CD14-positive monocyte (primary cell): ENCODE results near the gene SCMH1. TPM values are rescaled to one million over a fixed set of nuclear protein-coding genes. Genes with fewer than 3 reads are reported as not detected.

ENCODE experiments used
- DNase-seq, 3 donors: peaks; one replicate each; pipeline ENCODE4 v3.0.0-alpha.2; 2011 to 2022
- H2AFZ ChIP-seq: 2 replicates; pipeline ENCODE4 v1.6.0; 2012; ENCODE audit warnings: mild to moderate bottlenecking, low read depth, low read length, inconsistent platforms; ENCODE audit not compliant: insufficient read depth, poor library complexity, severe bottlenecking
- H3K27ac ChIP-seq, 2 donors: 1 replicate in 1 of 2; 2 replicates in 1 of 2; pipeline ENCODE4 v1.5.1; 2012 to 2013; ENCODE audit warnings: low read length in 2 of 2, control low read depth in 1 of 2, inconsistent platforms in 1 of 2, low read depth in 1 of 2, mild to moderate bottlenecking in 1 of 2
- H3K27me3 ChIP-seq, 2 donors: one replicate each; pipeline versions ENCODE4 v1.6.0 to v1.6.1; 2011 to 2013; ENCODE audit warnings: low read length in 2 of 2; ENCODE audit not compliant: control insufficient read depth in 2 of 2, insufficient read depth in 2 of 2
- H3K36me3 ChIP-seq, 2 donors: replicated peaks in 1 of 2; 1 replicate in 1 of 2; 2 replicates in 1 of 2; pipeline versions ENCODE4 v1.5.1 to v1.6.1; 2012 to 2013; ENCODE audit warnings: low read length in 2 of 2, control low read depth in 1 of 2, inconsistent platforms in 1 of 2, mild to moderate bottlenecking in 1 of 2; ENCODE audit not compliant: insufficient read depth in 2 of 2, control insufficient read depth in 1 of 2
- H3K4me1 ChIP-seq, 2 donors: 1 replicate in 1 of 2; 2 replicates in 1 of 2; pipeline versions ENCODE4 v1.5.1 to v1.6.1; 2012 to 2013; ENCODE audit warnings: low read length in 2 of 2, control low read depth in 1 of 2, inconsistent platforms in 1 of 2, mild to moderate bottlenecking in 1 of 2, moderate library complexity in 1 of 2; ENCODE audit not compliant: insufficient read depth in 2 of 2, control insufficient read depth in 1 of 2
- H3K4me2 ChIP-seq: replicated peaks from 2 replicates; pipeline ENCODE3; 2012; ENCODE audit warnings: low read length, moderate library complexity, mild to moderate bottlenecking; ENCODE audit not compliant: poor library complexity, severe bottlenecking; ENCODE audit errors: extremely low read depth
- H3K4me3 ChIP-seq, 3 experiments: fragments of 200-600 bp in 1 of 3; sonication (generic) in 1 of 3; replicated peaks in 1 of 3; 1 replicate in 2 of 3; 2 replicates in 1 of 3; pipeline ENCODE4 v1.5.1; 2011 to 2013; ENCODE audit warnings: low read length in 3 of 3, mild to moderate bottlenecking in 3 of 3, control low read depth in 2 of 3, low read depth in 2 of 3, inconsistent platforms in 1 of 3, moderate library complexity in 1 of 3
- H3K79me2 ChIP-seq: 2 replicates; pipeline ENCODE4 v1.6.0; 2012; ENCODE audit warnings: mild to moderate bottlenecking, control low read depth, inconsistent platforms, low read length, moderate library complexity; ENCODE audit not compliant: insufficient read depth
- H3K9ac ChIP-seq: 2 replicates; pipeline ENCODE4 v1.6.0; 2017; ENCODE audit warnings: low read length, mild to moderate bottlenecking; ENCODE audit not compliant: insufficient read depth, poor library complexity, severe bottlenecking
- H3K9me3 ChIP-seq, 2 donors: replicated peaks in 1 of 2; 1 replicate in 1 of 2; 2 replicates in 1 of 2; pipeline versions ENCODE4 v1.5.1 to v1.6.1; 2012 to 2013; ENCODE audit warnings: low read length in 2 of 2, control low read depth in 1 of 2; ENCODE audit not compliant: control insufficient read depth in 1 of 2, insufficient read depth in 1 of 2
- H4K20me1 ChIP-seq: 2 replicates; pipeline ENCODE4 v1.6.0; 2012; ENCODE audit warnings: mild to moderate bottlenecking, low read length, control low read depth, moderate library complexity; ENCODE audit not compliant: insufficient read depth
- H3K27ac Mint-ChIP-seq, 7 donors: one replicate each; pipeline ENCODE4 v1.8.0; 2020; ENCODE audit warnings: mild to moderate bottlenecking in 7 of 7, mixed read lengths in 7 of 7, moderate library complexity in 6 of 7, inconsistent platforms in 2 of 7
- H3K27me3 Mint-ChIP-seq, 3 donors: one replicate each; pipeline ENCODE4 v1.8.0; 2021 to 2022; ENCODE audit warnings: low read depth in 3 of 3, mild to moderate bottlenecking in 3 of 3, mixed read lengths in 3 of 3, moderate library complexity in 3 of 3, inconsistent platforms in 1 of 3
- H3K36me3 Mint-ChIP-seq, 2 donors: one replicate each; pipeline ENCODE4 v1.8.0; 2020; ENCODE audit warnings: mixed read lengths in 2 of 2, inconsistent platforms in 1 of 2, mild to moderate bottlenecking in 1 of 2
- H3K4me1 Mint-ChIP-seq: one replicate; pipeline ENCODE4 v1.8.0; 2020; ENCODE audit warnings: mild to moderate bottlenecking, mixed read lengths
- H3K4me3 Mint-ChIP-seq, 2 donors: one replicate each; pipeline ENCODE4 v1.8.0; 2020; ENCODE audit warnings: mild to moderate bottlenecking in 2 of 2, mixed read lengths in 2 of 2, moderate library complexity in 1 of 2
- H3K9me3 Mint-ChIP-seq, 7 donors: one replicate each; pipeline ENCODE4 v1.8.0; 2020 to 2022; ENCODE audit warnings: mixed read lengths in 7 of 7, mild to moderate bottlenecking in 6 of 7, moderate library complexity in 6 of 7, inconsistent platforms in 2 of 7
- WGBS: methylation state at CpG from one replicate; pipeline ENCODE4 v1.1.5; 2013; ENCODE audit warnings: missing lambda C conversion rate; ENCODE audit not compliant: insufficient coverage; 5-methylcytosine and 5-hydroxymethylcytosine counted together
- intact Hi-C, 2 donors: fragments of 100-400 bp; cut with micrococcal nuclease; formaldehyde crosslinking; loops; one replicate each; pipeline versions ENCODE4 v1.15.0 to v1.15.1; 2023
- polyA plus RNA-seq, 3 donors: library from polyadenylated mRNA; depleted of rRNA in 1 of 3; unstranded in 2 of 3; stranded (reverse) in 1 of 3; fragments of 300-500 nt in 2 of 3; fragments of >200 nt in 1 of 3; fragmentation: Illumina TruSeq in 2 of 3; gene quantifications; 1 replicate in 2 of 3; 2 replicates in 1 of 3; pipeline ENCODE4 v1.2.3, GENCODE V29; 2012 to 2021
- TF ChIP-seq, protein P1 (sequence below): fragments of 200-600 bp; IDR thresholded peaks from one replicate; pipeline ENCODE4 v1.8.0; 2022; ENCODE audit warnings: antibody characterized with exemption, mild to moderate bottlenecking

SCMH1 gene
- polyA plus RNA-seq, 3 donors, result 0.66 to 12.7 (median 0.74) TPM

DNA sequence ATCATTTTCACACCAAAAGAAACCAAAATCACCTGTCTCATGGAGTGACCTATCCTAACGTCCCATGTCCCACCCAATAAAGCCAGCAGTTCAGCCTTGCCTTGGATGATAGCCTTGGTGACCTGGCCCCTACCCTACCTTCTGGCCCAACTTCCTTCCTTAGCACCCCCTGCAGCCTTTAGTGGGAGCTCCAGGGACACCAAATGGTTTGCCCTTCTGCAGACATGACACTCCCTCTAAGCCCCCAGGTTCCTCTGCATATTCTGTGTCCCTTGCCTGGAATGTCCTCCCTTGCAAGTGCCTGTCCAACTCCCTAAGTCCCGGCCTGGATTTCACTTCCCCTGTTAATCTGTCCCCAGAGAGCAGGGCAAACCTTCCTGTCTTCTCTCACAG is 222.8 kb downstream of the SCMH1 start:
- H3K4me2 ChIP-seq, result no peak overlapping the region
- H3K4me1 ChIP-seq, result no peaks in the 10 kb centered on the region
- TF ChIP-seq, protein P1, sequence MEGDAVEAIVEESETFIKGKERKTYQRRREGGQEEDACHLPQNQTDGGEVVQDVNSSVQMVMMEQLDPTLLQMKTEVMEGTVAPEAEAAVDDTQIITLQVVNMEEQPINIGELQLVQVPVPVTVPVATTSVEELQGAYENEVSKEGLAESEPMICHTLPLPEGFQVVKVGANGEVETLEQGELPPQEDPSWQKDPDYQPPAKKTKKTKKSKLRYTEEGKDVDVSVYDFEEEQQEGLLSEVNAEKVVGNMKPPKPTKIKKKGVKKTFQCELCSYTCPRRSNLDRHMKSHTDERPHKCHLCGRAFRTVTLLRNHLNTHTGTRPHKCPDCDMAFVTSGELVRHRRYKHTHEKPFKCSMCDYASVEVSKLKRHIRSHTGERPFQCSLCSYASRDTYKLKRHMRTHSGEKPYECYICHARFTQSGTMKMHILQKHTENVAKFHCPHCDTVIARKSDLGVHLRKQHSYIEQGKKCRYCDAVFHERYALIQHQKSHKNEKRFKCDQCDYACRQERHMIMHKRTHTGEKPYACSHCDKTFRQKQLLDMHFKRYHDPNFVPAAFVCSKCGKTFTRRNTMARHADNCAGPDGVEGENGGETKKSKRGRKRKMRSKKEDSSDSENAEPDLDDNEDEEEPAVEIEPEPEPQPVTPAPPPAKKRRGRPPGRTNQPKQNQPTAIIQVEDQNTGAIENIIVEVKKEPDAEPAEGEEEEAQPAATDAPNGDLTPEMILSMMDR, result no peak
- H3K4me3 ChIP-seq, result no peak overlapping the region
- H3K36me3 Mint-ChIP-seq, result peaks cover 30 to 50% of the 10 kb centered on the region in 2 donors
- H2AFZ ChIP-seq, result no peak overlapping the region
- H3K36me3 ChIP-seq, result peaks cover 9 to 34% of the 10 kb centered on the region in 2 donors
- no peaks in the 10 kb centered on the region for H3K9me3 Mint-ChIP-seq
- no peak overlapping the region for H3K4me3 Mint-ChIP-seq
- H3K9me3 ChIP-seq, result no peaks in the 10 kb centered on the region
- H3K27ac Mint-ChIP-seq, result no peak overlapping the region
- intact Hi-C loops, result no loop called here
- H3K79me2 ChIP-seq, result no peaks in the 10 kb centered on the region
- no peaks in the 10 kb centered on the region for H3K4me1 Mint-ChIP-seq
- DNase-seq, result no peak
- no peaks in the 10 kb centered on the region for H3K27me3 ChIP-seq
- no peak overlapping the region for H3K9ac ChIP-seq
- 46% methylated on average over 2 of the region's 2 CpGs for WGBS
- H3K27ac ChIP-seq, result no peak overlapping the region
- H4K20me1 ChIP-seq, result no peaks in the 10 kb centered on the region
- no peaks in the 10 kb centered on the region for H3K27me3 Mint-ChIP-seq

DNA sequence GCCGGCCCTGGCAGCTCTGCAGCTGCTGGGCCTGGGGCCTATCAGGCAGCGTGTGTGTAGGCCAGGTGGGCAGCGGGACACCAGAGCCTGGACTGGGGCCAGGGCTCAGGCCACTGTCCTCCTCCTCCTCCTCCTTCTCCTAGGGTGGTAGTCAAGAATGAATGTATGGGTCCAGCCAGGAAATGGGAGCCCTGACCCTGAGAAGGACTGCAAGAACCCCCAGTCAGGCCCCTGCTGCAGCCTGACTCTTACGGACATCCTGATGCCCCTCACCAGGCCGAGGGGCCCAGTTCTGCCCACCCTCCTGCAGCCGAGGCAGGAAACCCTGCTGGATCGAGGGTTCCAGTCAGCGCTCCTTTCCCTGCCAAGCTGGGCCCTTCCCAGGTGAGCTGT is 224.1 kb downstream of the SCMH1 start:
- intact Hi-C loops, result no loop called here
- H3K4me2 ChIP-seq, result no peak overlapping the region
- peak overlapping the region in 1 of 7 donors; percentile 41 for H3K27ac Mint-ChIP-seq

More for the DNA sequence above, 224.1 kb downstream of the SCMH1 start:
- Histone ChIP-seq H4K20me1 (no peaks in the 10 kb centered on the region), H3K36me3 (peaks cover 9 to 30% of the 10 kb centered on the region in 2 donors), H3K4me3 (no peak overlapping the region), H2AFZ (no peak overlapping the region), H3K79me2 (no peaks in the 10 kb centered on the region), H3K9ac (no peak overlapping the region), H3K4me1 (peaks cover 9 to 10% of the 10 kb centered on the region in 2 donors), H3K9me3 (no peaks in the 10 kb centered on the region), H3K27ac (no peak overlapping the region), H3K27me3 (no peaks in the 10 kb centered on the region)
- 100% methylated on average over 5 of the region's 8 CpGs for WGBS
- H3K4me3 Mint-ChIP-seq, result no peak overlapping the region
- H3K4me1 Mint-ChIP-seq, result peaks cover 10% of the 10 kb centered on the region
- no peaks in the 10 kb centered on the region for H3K27me3 Mint-ChIP-seq
- H3K9me3 Mint-ChIP-seq, result no peaks in the 10 kb centered on the region
- peaks cover 30 to 52% of the 10 kb centered on the region in 2 donors for H3K36me3 Mint-ChIP-seq
- no peak for DNase-seq
- TF ChIP-seq, protein P1, result no peak
